Endothelial cell of umbilical vein (primary cell): ENCODE data around the gene SPDYE17.
"Not testable (repeated sequence)": the region's sequence is repeated elsewhere in the genome, so short reads cannot be mapped to it uniquely, and the experiment has no call there.

Source experiments
- CTCF ChIP-seq, 2 donors: IDR thresholded peaks; 1 replicate in 1 of 2; 2 replicates in 1 of 2; pipeline ENCODE4 v1.5.1; 2011; ENCODE audit warnings: low read length in 2 of 2, mild to moderate bottlenecking in 2 of 2, moderate library complexity in 2 of 2, control low read depth in 1 of 2, inconsistent platforms in 1 of 2, low read depth in 1 of 2; ENCODE audit not compliant: insufficient read depth in 1 of 2; ENCODE audit errors: extremely low read depth in 1 of 2
- MAX ChIP-seq: IDR thresholded peaks from 2 replicates; pipeline ENCODE4 v1.6.1; 2011; ENCODE audit not compliant: insufficient read depth, insufficient read length
- MYC ChIP-seq: IDR thresholded peaks from one replicate; pipeline ENCODE4 v1.6.1; 2011; ENCODE audit warnings: mild to moderate bottlenecking, low read depth, low read length
- POLR2A ChIP-seq: IDR thresholded peaks from 2 replicates; pipeline ENCODE4 v1.6.1; 2012; ENCODE audit warnings: low read depth, mild to moderate bottlenecking, control low read depth, low read length

- not testable (repeated sequence) for TF ChIP-seq CTCF (IDR thresholded peaks at IDR 0.05; ENCODE audit: extremely low read depth in 1 of 2, insufficient read depth in 1 of 2, low read depth in 1 of 2, low read length in 2 of 2); MAX; POLR2A; MYC
These were observed 50.8 kb downstream of the SPDYE17 start for GRCh38 chr7:76981187-76981970.
